GM21423 (cell line): ENCODE data around the gene GPC4.

Experiments used
- ATAC-seq: cut with Tn5 transposase; IDR thresholded peaks from one replicate; pipeline ENCODE4 v1.9.1; 2021; ENCODE audit warnings: mild to moderate bottlenecking, moderate library complexity; ENCODE audit not compliant: unreplicated experiment

The GPC4 gene

GRCh38 chrX:133412246-133412645 lies 3.0 kb downstream of the GPC4 start:
- ATAC-seq, result no peak

GRCh38 chrX:133410550-133410949 lies 4.7 kb downstream of the GPC4 start:
- ATAC-seq, result no peak

GRCh38 chrX:133405498-133406185 lies 9.6 kb downstream of the GPC4 start:
- ATAC-seq, result no peak

- no peak for ATAC-seq
Measured at GRCh38 chrX:133403984-133404383, 11.3 kb downstream of the GPC4 start.

- ATAC-seq, result no peak
Measured at GRCh38 chrX:133402830-133403625, 12.3 kb downstream of the GPC4 start.

- ATAC-seq, result no peak
Measured at GRCh38 chrX:133402042-133402453, 13.2 kb downstream of the GPC4 start.

GRCh38 chrX:133401536-133401935 lies 13.8 kb downstream of the GPC4 start:
- no peak for ATAC-seq

- no peak for ATAC-seq
Measured at GRCh38 chrX:133399411-133399810, 15.9 kb downstream of the GPC4 start.

GRCh38 chrX:133394765-133395164 lies 20.5 kb downstream of the GPC4 start:
- ATAC-seq, result no peak

GRCh38 chrX:133392671-133393070 lies 22.6 kb downstream of the GPC4 start:
- no peak for ATAC-seq

GRCh38 chrX:133391111-133391510 lies 24.2 kb downstream of the GPC4 start:
- no peak for ATAC-seq

GRCh38 chrX:133390676-133391075 lies 24.6 kb downstream of the GPC4 start:
- no peak for ATAC-seq

GRCh38 chrX:133389975-133390374 lies 25.3 kb downstream of the GPC4 start:
- ATAC-seq, result no peak

- ATAC-seq, result no peak
Measured at GRCh38 chrX:133384454-133384853, 30.8 kb downstream of the GPC4 start.

GRCh38 chrX:133380711-133381619 lies 34.3 kb downstream of the GPC4 start:
- ATAC-seq, result no peak

GRCh38 chrX:133376422-133376821 lies 38.9 kb downstream of the GPC4 start:
- no peak for ATAC-seq

GRCh38 chrX:133375615-133376340 lies 39.5 kb downstream of the GPC4 start:
- no peak for ATAC-seq

- ATAC-seq, result no peak
Measured at GRCh38 chrX:133374874-133375387, 40.4 kb downstream of the GPC4 start.

- ATAC-seq, result peak; percentile 52
Measured at GRCh38 chrX:133373386-133374079, 41.8 kb downstream of the GPC4 start.
